WTC11 (cell line): ENCODE results near the gene VKORC1. TPM values are rescaled to one million over a fixed set of nuclear protein-coding genes. Genes with fewer than 3 reads are reported as not detected.

Experiments
- ATAC-seq: fragments of 200-7000 bp; cut with Tn5 transposase; 2 replicates; pipeline ENCODE4 v1.10.0; 2021; ENCODE audit warnings: mild to moderate bottlenecking, moderate library complexity
- CTCF ChIA-PET: fragments of 300-600 bp; sonication (Branson Sonifier 250); formaldehyde crosslinking; loops from one replicate; lab custom pipeline; 2021; ENCODE audit warnings: antibody characterized with exemption; lab: Charles Lee
- POLR2A ChIA-PET: fragments of 350-600 bp; sonication (Branson Sonifier 250); formaldehyde crosslinking; loops from one replicate; lab custom pipeline; 2021; ENCODE audit warnings: antibody characterized with exemption; lab: Charles Lee
- DNase-seq: peaks from one replicate; pipeline ENCODE4 v3.0.0; 2021; ENCODE audit warnings: low spot score
- H3K27ac Mint-ChIP-seq: 2 replicates; pipeline ENCODE4 v1.8.0; 2021; ENCODE audit warnings: mixed read lengths
- H3K27me3 Mint-ChIP-seq: 2 replicates; pipeline ENCODE4 v1.8.0; 2021; ENCODE audit warnings: low read depth, mild to moderate bottlenecking, moderate library complexity, mixed read lengths
- H3K36me3 Mint-ChIP-seq: 2 replicates; pipeline ENCODE4 v1.8.0; 2021; ENCODE audit warnings: mixed read lengths
- H3K4me1 Mint-ChIP-seq: 2 replicates; pipeline ENCODE4 v1.8.0; 2022; ENCODE audit warnings: mixed read lengths
- H3K4me3 Mint-ChIP-seq: 2 replicates; pipeline ENCODE4 v1.8.0; 2021; ENCODE audit warnings: mild to moderate bottlenecking, moderate library complexity, mixed read lengths
- H3K9me3 Mint-ChIP-seq: 2 replicates; pipeline ENCODE4 v1.8.0; 2021; ENCODE audit warnings: mixed read lengths
- ARID4B ChIP-seq: sonication (generic); formaldehyde crosslinking; IDR thresholded peaks from 2 replicates; pipeline ENCODE4 v1.8.0; 2023; ENCODE audit warnings: missing genetic modification reagents, mild to moderate bottlenecking, borderline replicate concordance
- ATF1 ChIP-seq: sonication (generic); formaldehyde crosslinking; IDR thresholded peaks from 2 replicates; pipeline ENCODE4 v1.8.1; 2023; ENCODE audit warnings: mild to moderate bottlenecking, moderate library complexity, missing genetic modification reagents
- CREB1 ChIP-seq: sonication (generic); formaldehyde crosslinking; IDR thresholded peaks from 2 replicates; pipeline ENCODE4 v1.8.0; 2023; ENCODE audit warnings: mild to moderate bottlenecking, missing genetic modification reagents
- ELF4 ChIP-seq: sonication (generic); formaldehyde crosslinking; IDR thresholded peaks from 2 replicates; pipeline ENCODE4 v1.8.1; 2022; ENCODE audit warnings: low read depth, mild to moderate bottlenecking, moderate library complexity, missing genetic modification reagents
- FOXP1 ChIP-seq: sonication (generic); formaldehyde crosslinking; IDR thresholded peaks from 2 replicates; pipeline ENCODE4 v1.8.0; 2022; ENCODE audit warnings: missing genetic modification reagents, mild to moderate bottlenecking, moderate library complexity, borderline replicate concordance
- GRHL2 ChIP-seq: fragments of 250-450 bp; sonication (Bioruptor Pico); IDR thresholded peaks from 2 replicates; pipeline ENCODE4 v1.8.0; 2022; ENCODE audit warnings: mild to moderate bottlenecking, moderate library complexity; ENCODE audit not compliant: insufficient replicate concordance, severe bottlenecking
- HMGA2 ChIP-seq: fragments of 250-450 bp; sonication (Bioruptor Pico); IDR thresholded peaks from 2 replicates; pipeline ENCODE4 v1.4.0; 2021; ENCODE audit warnings: mild to moderate bottlenecking, moderate library complexity
- MXD4 ChIP-seq: fragments of 250-450 bp; sonication (Bioruptor Pico); IDR thresholded peaks from 2 replicates; pipeline ENCODE4 v1.8.0; 2021; ENCODE audit warnings: mild to moderate bottlenecking, moderate library complexity, borderline replicate concordance
- MYBL2 ChIP-seq: sonication (generic); formaldehyde crosslinking; IDR thresholded peaks from 2 replicates; pipeline ENCODE4 v1.8.1; 2023; ENCODE audit warnings: mild to moderate bottlenecking, moderate library complexity, missing genetic modification reagents
- NFATC4 ChIP-seq: fragments of 250-450 bp; sonication (Bioruptor Pico); IDR thresholded peaks from 2 replicates; pipeline ENCODE4 v1.9.0; 2021; ENCODE audit warnings: mild to moderate bottlenecking
- NR2C2 ChIP-seq: sonication (generic); formaldehyde crosslinking; IDR thresholded peaks from 2 replicates; pipeline ENCODE4 v1.8.0; 2022; ENCODE audit warnings: mild to moderate bottlenecking, missing genetic modification reagents
- PREB ChIP-seq: sonication (generic); formaldehyde crosslinking; IDR thresholded peaks from 2 replicates; pipeline ENCODE4 v1.8.1; 2022; ENCODE audit warnings: mild to moderate bottlenecking, missing genetic modification reagents, moderate library complexity, borderline replicate concordance
- SMAD3 ChIP-seq: sonication (generic); formaldehyde crosslinking; IDR thresholded peaks from 2 replicates; pipeline ENCODE4 v1.8.0; 2022; ENCODE audit warnings: missing genetic modification reagents, mild to moderate bottlenecking, borderline replicate concordance
- STAT6 ChIP-seq: sonication (generic); formaldehyde crosslinking; conservative IDR thresholded peaks from 2 replicates; pipeline ENCODE4 v1.8.1; 2023; ENCODE audit warnings: mild to moderate bottlenecking, low read depth, missing genetic modification reagents, moderate library complexity
- ZNF232 ChIP-seq: sonication (generic); formaldehyde crosslinking; IDR thresholded peaks from 2 replicates; pipeline ENCODE4 v1.8.0; 2022; ENCODE audit warnings: mild to moderate bottlenecking, missing genetic modification reagents
- ZNF416 ChIP-seq: fragments of 250-450 bp; sonication (Bioruptor Pico); IDR thresholded peaks from 2 replicates; pipeline ENCODE4 v1.9.0; 2021; ENCODE audit warnings: mild to moderate bottlenecking, inconsistent platforms
- ZNF423 ChIP-seq: fragments of 250-450 bp; sonication (Bioruptor Pico); IDR thresholded peaks from 2 replicates; pipeline ENCODE4 v2.1.2; 2022; ENCODE audit warnings: mild to moderate bottlenecking, moderate library complexity
- ZNF512 ChIP-seq: sonication (generic); formaldehyde crosslinking; IDR thresholded peaks from 2 replicates; pipeline ENCODE4 v1.8.1; 2022; ENCODE audit warnings: missing genetic modification reagents, borderline replicate concordance
- total RNA-seq: library from RNA; stranded (reverse); gene quantifications from 3 replicates; pipeline ENCODE4 v1.2.3, GENCODE V29; 2021

The VKORC1 gene
- total RNA-seq, 1 experiment from 2014 or later = 85.7 TPM

GRCh38 chr16:31052114-31052513, 42.5 kb downstream of the VKORC1 start:
- DNase-seq (no peak), ATAC-seq (no peak)
- Mint-ChIP-seq H3K36me3 (no peaks in the 10 kb centered on the region), H3K27me3 (peaks cover 15% of the 10 kb centered on the region), H3K27ac (no peak overlapping the region), H3K4me3 (no peak overlapping the region), H3K4me1 (peaks cover 15% of the 10 kb centered on the region), H3K9me3 (peaks cover 4% of the 10 kb centered on the region)
- CTCF ChIA-PET = interaction anchor here (1.3 to 4.5 kb wide), 2 partner anchors 10 to 67 kb away, joined by 4 to 31 read pairs; no protein-coding TSS in a partner anchor
- TF ChIP-seq GRHL2 (CRISPR knock-in tag) = no peak
- no peak for TF ChIP-seq ELF4 (CRISPR knock-in tag)
- no peak for TF ChIP-seq ATF1
- TF ChIP-seq NFATC4 (CRISPR knock-in tag) = no peak
- TF ChIP-seq CREB1 = no peak
- POLR2A ChIA-PET = no interaction called here

- peak; percentile 87 for ATAC-seq
- Mint-ChIP-seq H3K4me1 (peaks cover 9% of the 10 kb centered on the region), H3K4me3 (no peak overlapping the region), H3K27me3 (peaks cover 15% of the 10 kb centered on the region), H3K9me3 (peaks cover 4% of the 10 kb centered on the region), H3K27ac (no peak overlapping the region), H3K36me3 (no peaks in the 10 kb centered on the region)
- no peak for TF ChIP-seq STAT6
- no peak for DNase-seq
- POLR2A ChIA-PET = interaction anchor here (0.7 to 1.2 kb wide), 3 partner anchors 22 to 65 kb away, joined by 3 read pairs; partner anchors contain the start of gene HSD3B7
- CTCF ChIA-PET = interaction anchor here (1.5 to 4.5 kb wide), 5 partner anchors 8 to 109 kb away, joined by 4 to 31 read pairs (median 10); partner anchors contain the start of genes HSD3B7 and KAT8
Observed at GRCh38 chr16:31050280-31051030, 44.1 kb downstream of the VKORC1 start.

GRCh38 chr16:31043898-31044481, 50.6 kb downstream of the VKORC1 start:
- ChIA-PET POLR2A (interaction anchor here (0.6 kb wide), 1 partner anchor 62 kb away, joined by 4 read pairs; no protein-coding TSS in a partner anchor), CTCF (interaction anchor here (1.8 to 3.0 kb wide), 3 partner anchors 30 to 99 kb away, joined by 11 to 83 read pairs (median 16); partner anchors contain the start of genes HSD3B7, ZNF646 and ZNF668)
- H3K4me3 Mint-ChIP-seq = no peak overlapping the region

More at GRCh38 chr16:31043898-31044481, 50.6 kb downstream of the VKORC1 start:
- H3K36me3 Mint-ChIP-seq = no peaks in the 10 kb centered on the region
- peaks cover 5% of the 10 kb centered on the region; the same call in 1 of the 2 replicates for H3K27me3 Mint-ChIP-seq
- H3K9me3 Mint-ChIP-seq = no peaks in the 10 kb centered on the region
- DNase-seq (no peak), ATAC-seq (no peak)
- no peak overlapping the region for H3K27ac Mint-ChIP-seq
- H3K4me1 Mint-ChIP-seq = peaks cover 5% of the 10 kb centered on the region; the same call in 1 of the 2 replicates
- TF ChIP-seq SMAD3 (CRISPR knock-in tag) = no peak
- TF ChIP-seq ZNF512 = no peak
- no peak for TF ChIP-seq FOXP1 (CRISPR knock-in tag)
- TF ChIP-seq HMGA2 (CRISPR knock-in tag) = no peak
- TF ChIP-seq CREB1 = no peak
- no peak for TF ChIP-seq ZNF232 (CRISPR knock-in tag)
- no peak for TF ChIP-seq MYBL2
- no peak for TF ChIP-seq PREB (CRISPR knock-in tag)
- TF ChIP-seq ZNF423 (CRISPR knock-in tag) = no peak
- TF ChIP-seq ZNF416 (CRISPR knock-in tag) = no peak
- TF ChIP-seq MXD4 (CRISPR knock-in tag) = no peak
- no peak for TF ChIP-seq NR2C2 (CRISPR knock-in tag)
- TF ChIP-seq ARID4B = no peak
